Activated CD8-positive, alpha-beta memory T cell treated with anti-CD3 and anti-CD28 coated beads, Interleukin-2, amount 50 U/mL, for 1 hour (primary cell): Measurements from ENCODE around the gene RNASET2.
A peak's percentile ranks its signal among the peaks of the same experiment; 100 is the strongest.

Experiments used
- DNase-seq: peaks from one replicate; pipeline ENCODE4 v3.0.0-alpha.2; 2020; ENCODE audit errors: extremely low read depth

The RNASET2 gene, protein sequence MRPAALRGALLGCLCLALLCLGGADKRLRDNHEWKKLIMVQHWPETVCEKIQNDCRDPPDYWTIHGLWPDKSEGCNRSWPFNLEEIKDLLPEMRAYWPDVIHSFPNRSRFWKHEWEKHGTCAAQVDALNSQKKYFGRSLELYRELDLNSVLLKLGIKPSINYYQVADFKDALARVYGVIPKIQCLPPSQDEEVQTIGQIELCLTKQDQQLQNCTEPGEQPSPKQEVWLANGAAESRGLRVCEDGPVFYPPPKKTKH

GRCh38 chr6:166956444-166957086 lies at the start of gene RNASET2:
TSS of gene RNASET2 (minus strand) at chr6:166956550. CDS start at chr6:166956182, 368 bp downstream.
- peak; percentile 85 for DNase-seq

DNA sequence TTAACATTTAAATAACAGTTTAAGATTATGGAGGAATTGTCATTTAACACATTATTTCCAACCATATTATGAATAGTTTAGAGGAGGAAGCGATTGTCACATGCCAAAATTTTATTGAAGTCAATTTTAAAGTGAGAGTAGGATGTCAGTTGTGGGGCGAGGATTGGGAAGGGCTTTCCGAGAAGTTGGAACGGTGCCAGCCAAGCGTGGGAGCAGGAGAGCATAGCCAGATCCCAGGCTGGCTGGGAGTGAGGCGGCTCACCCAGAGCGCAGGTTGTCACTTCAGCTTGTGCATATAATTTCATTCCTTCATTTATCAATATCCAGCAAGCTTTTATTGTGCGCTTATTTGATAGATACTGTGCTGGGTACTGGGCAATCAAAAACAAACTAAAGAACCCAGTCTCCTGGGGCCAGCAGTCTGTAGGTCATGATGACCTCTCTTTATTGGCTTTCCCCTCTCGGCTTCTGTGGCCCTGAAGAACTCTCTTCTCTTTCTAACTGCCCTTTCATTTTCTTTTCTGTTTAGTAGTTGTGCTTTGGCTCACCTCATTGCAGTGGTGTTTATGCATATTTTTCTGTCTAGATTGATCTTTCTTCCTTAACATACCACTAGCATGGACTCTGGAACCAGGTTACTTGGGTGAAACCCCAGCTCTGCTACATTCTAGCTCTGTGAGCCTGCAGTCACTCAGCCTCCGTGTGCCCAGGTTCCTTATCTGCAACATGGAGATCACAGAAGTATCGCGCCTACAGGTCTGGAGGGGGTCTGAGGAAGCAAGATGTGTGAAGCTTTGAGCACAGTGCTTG lies 49.2 kb upstream of the RNASET2 start:
- no peak for DNase-seq

GRCh38 chr6:167000759-167001158 lies 44.4 kb upstream of the RNASET2 start:
- no peak for DNase-seq

GRCh38 chr6:166999884-167000253 lies 43.5 kb upstream of the RNASET2 start:
- DNase-seq: no peak

- DNase-seq: peak; percentile 57
Observed at GRCh38 chr6:166999145-166999883, 43.0 kb upstream of the RNASET2 start, which contains the start of gene CEP43. TSS of gene CEP43 (plus strand) at chr6:166999397. CDS start at chr6:166999413, 16 bp downstream.

DNA sequence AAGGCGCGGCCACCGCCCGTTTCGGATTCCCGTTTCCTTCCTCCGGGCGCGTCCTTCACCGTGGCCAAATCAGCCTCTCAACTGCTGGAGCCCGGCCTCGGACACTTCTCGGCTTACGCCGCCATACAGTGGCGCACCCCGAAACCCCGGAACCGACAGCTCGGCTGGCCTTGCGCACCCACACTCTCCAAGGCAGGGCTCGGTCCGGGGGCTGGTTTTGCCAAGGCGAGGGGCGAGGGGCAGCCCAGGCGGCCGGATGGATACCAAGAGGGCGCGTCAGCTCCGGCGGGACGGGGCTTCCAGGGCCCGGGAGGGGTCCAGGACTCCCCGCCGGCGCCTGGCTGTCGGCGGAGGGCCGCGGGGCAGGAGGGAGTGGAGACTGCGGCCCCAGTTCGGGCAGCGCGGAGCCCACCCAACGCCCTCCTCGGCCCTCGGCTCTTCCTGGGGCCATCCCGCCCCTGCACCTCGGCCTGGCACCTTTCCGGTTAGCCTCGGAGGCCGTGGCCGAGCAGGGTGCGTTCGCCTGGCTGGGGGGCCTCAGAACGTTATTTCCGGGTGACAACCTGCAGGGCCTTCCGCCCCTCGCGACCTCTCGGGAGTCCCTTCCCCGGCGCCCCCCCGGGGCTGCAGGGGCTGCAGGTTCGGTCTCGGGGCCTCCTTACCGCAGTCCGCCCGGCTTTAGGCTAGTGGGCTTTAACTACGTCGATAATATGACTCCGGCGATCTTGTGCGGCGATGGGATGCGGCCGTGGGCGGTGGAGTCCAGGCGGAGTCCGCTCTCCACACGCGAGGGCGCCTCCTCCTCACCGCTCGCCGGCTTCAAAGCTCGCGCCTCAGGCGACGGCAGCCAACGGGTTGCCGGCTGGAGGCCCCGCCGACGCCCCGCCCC lies 42.1 kb upstream of the RNASET2 start:
- no peak for DNase-seq

- DNase-seq: no peak
Observed at GRCh38 chr6:166997768-166998255, 41.5 kb upstream of the RNASET2 start.

DNA sequence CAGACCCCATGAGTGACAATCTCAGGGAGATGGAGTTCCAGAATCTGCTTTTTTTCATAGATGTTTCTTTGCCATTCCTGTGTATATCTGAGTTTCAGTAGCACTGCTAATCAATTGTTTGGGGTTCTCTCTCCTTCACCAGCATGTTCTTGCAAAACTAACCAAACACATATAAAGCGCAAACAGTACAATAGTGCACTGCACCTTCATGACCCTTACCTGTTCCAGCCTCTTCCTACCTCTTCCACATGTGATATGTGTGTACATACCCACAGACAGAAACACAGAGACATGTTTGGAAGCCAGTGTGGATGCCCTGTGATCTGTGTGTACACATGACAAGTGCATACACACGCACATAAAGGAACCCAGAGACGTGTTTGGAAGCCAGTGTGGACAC lies 41.0 kb upstream of the RNASET2 start:
- no peak for DNase-seq

- DNase-seq: no peak
Observed at GRCh38 chr6:166996406-166996805, 40.1 kb upstream of the RNASET2 start.

- DNase-seq: no peak
Observed at GRCh38 chr6:166989427-166990032, 33.2 kb upstream of the RNASET2 start.

DNA sequence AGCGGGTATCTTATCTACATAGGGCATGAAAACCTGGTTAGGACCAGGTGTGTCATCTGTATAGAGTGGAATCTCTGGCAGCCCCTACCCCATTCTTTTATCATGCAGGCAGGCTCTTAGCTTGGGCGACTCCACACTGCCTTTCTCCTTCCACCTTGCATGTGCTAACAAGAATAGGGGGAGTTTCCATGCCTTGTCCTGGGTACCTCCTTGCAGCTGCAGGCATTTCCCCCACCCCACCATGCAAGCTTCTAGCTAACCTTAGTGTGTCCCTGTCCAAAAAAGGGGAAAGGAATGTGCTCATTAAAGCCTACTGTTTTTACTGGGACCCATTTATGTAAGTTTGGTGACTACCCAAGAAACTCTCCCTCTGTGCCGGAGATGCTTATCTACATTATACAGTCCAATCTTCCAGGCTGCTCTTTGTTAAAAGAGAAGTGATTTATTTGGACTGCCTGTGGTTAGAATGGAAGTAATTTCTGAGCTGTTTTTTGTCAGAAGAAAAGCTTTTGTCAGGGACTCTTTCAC lies 32.4 kb upstream of the RNASET2 start:
- no peak for DNase-seq

GRCh38 chr6:166987930-166988329 lies 31.6 kb upstream of the RNASET2 start:
- no peak for DNase-seq

DNA sequence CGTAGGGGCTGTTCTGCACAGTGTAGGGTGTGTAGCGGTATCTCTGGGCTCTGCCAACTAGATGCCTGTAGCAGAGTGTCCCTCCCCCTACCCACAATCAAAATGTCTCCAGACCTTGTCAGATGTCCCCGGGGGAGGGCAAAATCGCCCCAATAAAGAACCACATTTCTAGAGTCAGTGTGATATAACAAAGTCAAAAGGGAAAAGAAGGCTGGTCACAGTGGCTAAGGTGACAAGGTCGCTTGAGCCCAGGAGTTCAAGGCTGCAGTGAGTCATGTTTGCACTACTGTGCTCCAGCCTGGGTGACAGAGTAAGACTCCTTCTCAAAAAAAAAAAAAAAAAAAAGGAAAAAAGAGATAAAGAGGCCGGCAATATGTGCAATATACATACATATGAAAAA lies 31.1 kb upstream of the RNASET2 start:
- no peak for DNase-seq

GRCh38 chr6:166980738-166981137 lies 24.4 kb upstream of the RNASET2 start:
- DNase-seq: no peak

DNA sequence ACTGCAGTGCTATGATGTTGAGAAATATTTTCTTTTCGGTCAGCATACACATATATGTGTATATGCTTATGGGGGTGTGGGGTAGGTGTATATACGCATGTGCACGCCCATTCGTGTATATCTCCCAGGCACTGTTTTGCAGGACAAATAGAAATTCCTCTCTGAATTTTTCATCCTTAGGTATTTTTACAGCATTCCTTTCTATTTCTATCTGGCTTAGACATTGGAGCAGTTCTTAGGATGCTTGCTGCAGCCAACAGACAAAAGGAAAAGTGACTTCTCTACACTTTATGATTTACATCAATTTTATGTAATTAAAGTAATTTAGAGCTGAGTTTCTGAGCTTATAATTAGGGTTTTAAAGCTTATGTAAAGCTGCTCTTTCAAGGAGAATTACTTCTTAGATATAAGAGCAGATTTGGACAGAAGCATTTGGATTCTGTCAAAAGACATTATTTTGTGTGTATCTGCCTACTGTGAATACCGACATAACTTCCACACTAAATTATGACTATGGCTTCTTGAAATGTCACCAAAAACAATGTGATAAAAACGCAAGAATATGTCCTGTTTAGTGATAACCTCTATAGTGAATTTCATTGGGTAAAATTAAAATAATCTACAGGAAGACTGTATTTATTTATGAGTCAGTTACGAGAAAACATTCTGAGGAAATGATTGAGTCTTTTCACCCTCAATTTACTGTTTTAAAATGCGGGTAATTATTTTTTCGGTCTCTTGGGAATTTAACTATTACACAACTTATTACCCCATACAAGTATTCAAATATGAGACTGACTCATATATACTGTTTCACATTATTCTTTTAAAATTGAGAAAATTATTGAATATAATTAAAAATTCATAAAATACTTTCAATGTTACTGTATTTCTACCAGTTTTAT lies 21.5 kb upstream of the RNASET2 start:
- DNase-seq: no peak

GRCh38 chr6:166976636-166977035 lies 20.3 kb upstream of the RNASET2 start:
- DNase-seq: no peak

- DNase-seq: no peak
Observed at GRCh38 chr6:166972101-166972500, 15.8 kb upstream of the RNASET2 start.

DNA sequence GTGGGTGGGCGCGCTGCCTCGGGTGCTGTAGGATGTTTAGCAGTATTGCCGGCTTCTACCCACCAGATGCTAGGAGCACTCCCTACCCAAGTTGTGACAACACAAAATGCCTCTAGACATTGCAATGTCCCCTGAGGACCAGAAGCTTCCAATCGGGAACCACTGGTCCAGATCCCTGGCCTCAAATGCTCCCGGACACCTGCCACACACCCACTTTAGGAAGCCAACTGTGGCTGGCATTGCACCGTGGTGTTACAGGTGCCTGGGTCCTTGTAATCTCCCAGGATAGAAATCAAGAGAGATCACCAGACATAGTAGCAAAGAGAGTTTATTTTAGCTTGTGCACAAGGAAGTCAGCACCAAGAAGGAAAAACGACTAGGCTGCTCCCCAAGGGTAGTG lies 14.9 kb upstream of the RNASET2 start:
- DNase-seq: no peak

DNA sequence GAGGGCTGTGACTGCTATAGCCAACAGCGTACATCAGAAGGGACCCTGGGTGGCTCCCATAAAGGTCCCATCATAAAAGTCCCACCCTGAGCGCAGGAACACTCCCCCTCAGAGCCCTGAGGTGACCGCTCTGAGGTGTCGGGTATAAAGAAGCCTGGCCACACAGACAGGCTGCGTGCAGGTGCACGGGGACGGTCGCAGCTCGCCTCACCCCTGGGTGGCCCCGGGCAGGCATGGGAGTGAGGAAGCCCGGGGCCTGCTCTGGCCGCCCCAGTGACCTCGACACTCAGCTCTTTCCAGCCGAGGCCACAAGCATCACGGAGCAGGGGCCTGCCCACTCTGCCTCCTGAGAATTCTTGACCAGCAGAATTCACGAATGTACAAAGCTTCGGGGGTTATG lies 14.4 kb upstream of the RNASET2 start:
- no peak for DNase-seq
